PC-9 (cell line): ENCODE measurements around the gene VAX1. TPM values are rescaled to one million over a fixed set of nuclear protein-coding genes. Genes with fewer than 3 reads are reported as not detected.
"Not testable (repeated sequence)": the region's sequence is repeated elsewhere in the genome, so short reads cannot be mapped to it uniquely, and the experiment has no call there.

Source experiments
- BruUV-seq: library from RNA; stranded (reverse); fragments of 400-500 nt; replicated peaks from 2 replicates; lab custom pipeline; 2021; lab: Mats Ljungman, UMichigan
- CTCF ChIA-PET: fragments of 300-600 bp; sonication (Branson Sonifier 250); formaldehyde crosslinking; loops from one replicate; lab custom pipeline; 2022; ENCODE audit warnings: antibody characterized with exemption; lab: Charles Lee
- POLR2A ChIA-PET: fragments of 300-600 bp; sonication (Branson Sonifier 250); formaldehyde crosslinking; loops from one replicate; lab custom pipeline; 2022; ENCODE audit warnings: antibody characterized with exemption; ENCODE audit not compliant: unreplicated experiment; lab: Charles Lee
- DNase-seq, 2 experiments: peaks; one replicate each; pipeline versions ENCODE4 v3.0.0 to v3.0.0-alpha.2; 2015 to 2022; ENCODE audit warnings: mixed read lengths in 1 of 2
- H2AFZ ChIP-seq: fragments of 200-600 bp; sonication (generic); 2 replicates; pipeline ENCODE4 v1.8.1; 2017; ENCODE audit warnings: antibody characterized with exemption
- H3F3A ChIP-seq: fragments of 200-600 bp; sonication (generic); 2 replicates; pipeline ENCODE4 v1.8.1; 2017; ENCODE audit warnings: antibody characterized with exemption, mild to moderate bottlenecking, low read depth; ENCODE audit not compliant: insufficient read depth
- H3K27ac ChIP-seq: fragments of 200-600 bp; sonication (generic); 2 replicates; pipeline ENCODE4 v1.6.1; 2016; ENCODE audit warnings: mixed run types
- H3K27me3 ChIP-seq: fragments of 200-600 bp; sonication (generic); 2 replicates; pipeline ENCODE4 v1.6.1; 2016; ENCODE audit warnings: low read depth, mixed run types; ENCODE audit not compliant: insufficient read depth
- H3K36me3 ChIP-seq: fragments of 200-600 bp; sonication (generic); 2 replicates; pipeline ENCODE4 v1.6.1; 2016; ENCODE audit warnings: low read depth, mixed run types
- H3K4me1 ChIP-seq: fragments of 200-600 bp; sonication (generic); replicated peaks from 2 replicates; pipeline ENCODE4 v1.6.1; 2016; ENCODE audit warnings: mixed run types; ENCODE audit not compliant: insufficient read depth
- H3K4me2 ChIP-seq: fragments of 200-600 bp; sonication (generic); 2 replicates; pipeline ENCODE4 v1.6.1; 2017; ENCODE audit warnings: mixed run types
- H3K4me3 ChIP-seq: fragments of 200-600 bp; sonication (generic); 2 replicates; pipeline ENCODE4 v1.6.1; 2016; ENCODE audit warnings: mixed run types
- H3K79me2 ChIP-seq: fragments of 200-600 bp; sonication (generic); 2 replicates; pipeline ENCODE4 v1.6.1; 2017; ENCODE audit warnings: low read depth, mixed run types
- H3K9me2 ChIP-seq: fragments of 200-600 bp; sonication (generic); 2 replicates; pipeline ENCODE4 v1.8.1; 2017; ENCODE audit warnings: mild to moderate bottlenecking; ENCODE audit not compliant: insufficient read depth
- H3K9me3 ChIP-seq: fragments of 200-600 bp; sonication (generic); 2 replicates; pipeline ENCODE4 v1.8.1; 2016; ENCODE audit warnings: low read depth; ENCODE audit not compliant: insufficient read depth
- H4K20me1 ChIP-seq: fragments of 200-600 bp; sonication (generic); 2 replicates; pipeline ENCODE4 v1.8.1; 2017; ENCODE audit not compliant: insufficient read depth
- CTCF ChIP-seq: fragments of 200-600 bp; sonication (generic); conservative IDR thresholded peaks from 2 replicates; pipeline ENCODE4 v1.6.1; 2017; ENCODE audit warnings: mixed run types, antibody characterized with exemption, mild to moderate bottlenecking, moderate library complexity
- EZH2 ChIP-seq: fragments of 200-600 bp; sonication (generic); IDR thresholded peaks from 2 replicates; pipeline ENCODE4 v1.8.0; 2017; ENCODE audit warnings: antibody characterized with exemption, low read depth
- intact Hi-C: fragments of 100-400 bp; cut with micrococcal nuclease; formaldehyde crosslinking; loops from one replicate; pipeline ENCODE4 v1.10.0; 2022; ENCODE audit not compliant: unreplicated experiment
- total RNA-seq: library from RNA; stranded (reverse); gene quantifications from 2 replicates; pipeline ENCODE4 v1.2.3, GENCODE V29; 2021

Gene VAX1
- total RNA-seq, 1 experiment from 2014 or later = not detected

GRCh38 chr10:117131376-117132327 lies 6.4 kb downstream of the VAX1 start:
- H3K9me2 ChIP-seq = no peaks in the 10 kb centered on the region
- POLR2A ChIA-PET = no interaction called here
- CTCF ChIA-PET = no interaction called here
- H3K27me3 ChIP-seq = 0 out of 2 replicates have a peak, but pooled peaks cover 4% of the 10 kb centered on the region
- H2AFZ ChIP-seq = no peak overlapping the region
- H4K20me1 ChIP-seq = no peaks in the 10 kb centered on the region
- no peak for DNase-seq
- H3K4me2 ChIP-seq = no peak overlapping the region
- H3K4me3 ChIP-seq = no peak overlapping the region
- no peaks in the 10 kb centered on the region for H3K36me3 ChIP-seq
- no TSS peak for BruUV-seq
- H3F3A ChIP-seq = no peaks in the 10 kb centered on the region
- no peaks in the 10 kb centered on the region for H3K4me1 ChIP-seq
- H3K9me3 ChIP-seq = no peaks in the 10 kb centered on the region
- TF ChIP-seq CTCF = no peak
- no peak for TF ChIP-seq EZH2
- H3K79me2 ChIP-seq = no peaks in the 10 kb centered on the region
- H3K27ac ChIP-seq = no peak overlapping the region
- intact Hi-C loops = no loop called here

DNA sequence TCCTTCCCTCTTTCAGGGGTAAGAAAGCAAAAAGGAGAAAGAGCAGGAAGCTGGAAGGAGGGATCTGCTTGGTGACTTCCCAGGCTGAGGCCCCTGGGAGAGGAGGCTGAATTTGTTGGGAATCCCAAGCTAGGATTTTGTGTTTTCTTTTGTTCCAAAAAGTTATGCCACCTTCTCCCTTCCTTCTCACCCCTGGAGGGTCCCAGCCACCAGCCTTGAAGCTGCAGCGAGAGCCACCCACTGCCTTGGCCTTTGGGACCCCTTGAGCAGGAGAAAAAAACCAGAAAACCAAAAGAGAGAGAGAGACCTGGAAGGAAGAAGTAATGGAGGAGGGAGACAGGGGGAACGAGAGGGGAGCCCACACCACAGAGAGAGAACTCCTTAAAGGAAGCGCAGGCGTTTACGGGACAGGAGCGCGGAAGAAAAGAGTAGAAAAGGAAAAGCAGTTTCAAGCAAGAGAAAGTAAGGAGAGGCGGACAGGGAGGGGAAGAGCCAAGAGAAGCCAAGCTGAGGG lies 7.2 kb downstream of the VAX1 start:
- H3K9me3 ChIP-seq = no peaks in the 10 kb centered on the region
- H3K4me2 ChIP-seq = no peak overlapping the region
- H3K4me1 ChIP-seq = no peaks in the 10 kb centered on the region
- no peaks in the 10 kb centered on the region for H3F3A ChIP-seq
- H2AFZ ChIP-seq = no peak overlapping the region
- no peaks in the 10 kb centered on the region for H3K9me2 ChIP-seq
- DNase-seq = no peak
- no peak for TF ChIP-seq EZH2
- no peak for TF ChIP-seq CTCF
- intact Hi-C loops = no loop called here
- no peaks in the 10 kb centered on the region for H3K36me3 ChIP-seq
- H3K79me2 ChIP-seq = no peaks in the 10 kb centered on the region
- no peak overlapping the region for H3K4me3 ChIP-seq
- ChIA-PET CTCF (no interaction called here), POLR2A (no interaction called here)
- no peak overlapping the region for H3K27ac ChIP-seq
- H3K27me3 ChIP-seq = 0 out of 2 replicates have a peak, but pooled peaks cover 4% of the 10 kb centered on the region
- no TSS peak for BruUV-seq
- H4K20me1 ChIP-seq = no peaks in the 10 kb centered on the region

DNA sequence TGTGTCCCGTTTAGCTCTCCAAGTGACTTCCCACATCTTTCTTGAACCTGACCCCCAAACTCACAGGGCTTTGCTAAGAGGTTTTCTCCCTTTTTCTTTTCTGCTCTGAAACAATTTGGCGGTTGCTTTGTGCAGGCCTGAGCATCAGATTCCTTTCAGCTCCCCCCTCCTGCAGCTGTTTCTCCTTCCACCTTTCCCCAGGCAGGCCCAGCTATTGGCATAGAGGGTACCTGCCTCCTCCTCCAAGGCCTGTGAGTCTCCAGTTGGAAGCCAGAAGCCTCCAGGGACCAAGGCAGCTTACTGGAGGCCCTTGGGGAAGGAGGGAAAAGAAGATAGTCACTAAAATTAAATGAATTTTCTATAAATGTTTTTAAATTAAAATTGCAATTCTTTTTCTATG lies 7.7 kb downstream of the VAX1 start:
- CTCF ChIA-PET = no interaction called here
- Histone ChIP-seq H3K4me2 (no peak overlapping the region), H3K9me3 (no peaks in the 10 kb centered on the region), H3K9me2 (no peaks in the 10 kb centered on the region), H3K27ac (no peak overlapping the region), H3K36me3 (no peaks in the 10 kb centered on the region), H2AFZ (no peak overlapping the region), H3K27me3 (0 out of 2 replicates have a peak, but pooled peaks cover 4% of the 10 kb centered on the region), H3K4me1 (no peaks in the 10 kb centered on the region), H3K79me2 (no peaks in the 10 kb centered on the region), H4K20me1 (no peaks in the 10 kb centered on the region), H3F3A (no peaks in the 10 kb centered on the region), H3K4me3 (no peak overlapping the region)
- BruUV-seq = no TSS peak
- intact Hi-C loops = no loop called here
- no peak for DNase-seq
- TF ChIP-seq EZH2 (no peak), CTCF (no peak)
- POLR2A ChIA-PET = no interaction called here

GRCh38 chr10:117126645-117127044 lies 11.4 kb downstream of the VAX1 start:
- DNase-seq, CTCF ChIA-PET: not testable (repeated sequence)

More at GRCh38 chr10:117126645-117127044, 11.4 kb downstream of the VAX1 start:
- H3K4me3 ChIP-seq, H3K36me3 ChIP-seq, POLR2A ChIA-PET, H3K9me3 ChIP-seq, intact Hi-C loops, H3K4me2 ChIP-seq, H3K79me2 ChIP-seq, H4K20me1 ChIP-seq, H3K4me1 ChIP-seq, H2AFZ ChIP-seq, BruUV-seq, H3F3A ChIP-seq, H3K9me2 ChIP-seq, H3K27me3 ChIP-seq, H3K27ac ChIP-seq: not testable (repeated sequence)
